Spinal cord (tissue), 10 donors: Measurements from ENCODE around the gene TBC1D10A. TPM values are rescaled to one million over a fixed set of nuclear protein-coding genes. Genes with fewer than 3 reads are reported as not detected.

ENCODE experiments used
- DNase-seq, 6 donors: peaks; one replicate each; pipeline versions ENCODE4 v3.0.0 to v3.0.0-alpha.2; 2013 to 2015; ENCODE audit warnings: low spot score in 6 of 6, low read depth in 4 of 6
- H3K27ac ChIP-seq: one replicate; pipeline ENCODE4 v1.5.1; 2013; ENCODE audit warnings: low read depth, low read length, control low read depth
- H3K27me3 ChIP-seq: one replicate; pipeline ENCODE4 v1.6.1; 2013; ENCODE audit warnings: low read length; ENCODE audit not compliant: control insufficient read depth, insufficient read depth
- H3K36me3 ChIP-seq: one replicate; pipeline ENCODE4 v1.6.1; 2013; ENCODE audit warnings: low read length; ENCODE audit not compliant: control insufficient read depth, insufficient read depth
- H3K4me1 ChIP-seq: one replicate; pipeline ENCODE4 v1.6.1; 2013; ENCODE audit warnings: low read length; ENCODE audit not compliant: control insufficient read depth, insufficient read depth
- H3K4me3 ChIP-seq: one replicate; pipeline ENCODE4 v1.5.1; 2013; ENCODE audit warnings: low read depth, low read length, control low read depth
- H3K9me3 ChIP-seq: one replicate; pipeline ENCODE4 v1.6.1; 2013; ENCODE audit warnings: low read length; ENCODE audit not compliant: control insufficient read depth, insufficient read depth
- WGBS: methylation state at CpG from one replicate; pipeline ENCODE4 v1.1.5; 2013; ENCODE audit warnings: missing lambda C conversion rate; ENCODE audit not compliant: insufficient coverage; 5-methylcytosine and 5-hydroxymethylcytosine counted together
- polyA plus RNA-seq, 2 donors: library from polyadenylated mRNA; unstranded; fragments of 120-200 nt; gene quantifications; one replicate each; pipeline ENCODE4 v1.2.1, GENCODE V29; 2013; ENCODE audit not compliant: insufficient read length in 2 of 2
- total RNA-seq, 2 donors: library from RNA; depleted of rRNA in 1 of 2; stranded (reverse); fragments of 120-200 nt in 1 of 2; fragments of >200 nt in 1 of 2; gene quantifications; one replicate each; pipeline versions ENCODE4 v1.2.3 to v1.2.4, GENCODE V29; 2013 to 2014
- donor health status: healthy.

Gene TBC1D10A
- total and polyA plus RNA-seq, 4 donors: 9.1 to 24.5 (median 17.2) TPM

DNA sequence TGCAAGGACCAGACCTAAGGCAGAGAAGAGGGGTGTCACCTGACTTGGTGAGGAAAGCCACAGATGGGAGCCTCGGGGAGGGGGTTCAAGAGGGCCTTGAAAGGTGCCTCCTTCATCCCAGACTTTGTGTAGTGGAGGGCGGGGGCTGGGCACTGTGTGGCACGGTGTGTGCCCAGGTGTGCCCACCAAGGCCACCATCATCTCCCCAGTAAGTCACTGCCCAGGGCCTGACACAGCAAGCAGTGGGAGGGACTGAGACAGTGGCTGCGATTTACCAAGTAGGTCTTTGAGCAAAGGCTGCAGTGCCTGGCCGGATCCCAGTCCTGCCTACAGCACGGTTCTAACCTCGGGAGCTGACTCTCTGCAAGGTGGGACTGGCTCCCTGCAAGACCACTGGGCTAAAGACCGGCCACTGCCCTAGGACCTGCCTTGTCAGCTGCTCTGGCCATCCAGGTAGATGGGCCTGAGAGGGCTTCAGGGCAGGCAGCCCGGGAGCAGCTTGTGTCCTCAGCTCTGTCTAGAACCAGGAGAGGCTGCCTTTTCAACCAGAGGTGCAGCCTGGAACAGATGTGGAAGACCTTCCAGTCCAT is 61.5 kb downstream of the TBC1D10A start:
- DNase-seq: no peak
- no peaks in the 10 kb centered on the region for H3K9me3 ChIP-seq
- WGBS: 92% methylated on average over 9 of the region's 9 CpGs
- no peak overlapping the region for H3K4me3 ChIP-seq
- H3K27ac ChIP-seq: no peak overlapping the region
- peaks cover 12% of the 10 kb centered on the region for H3K4me1 ChIP-seq
- H3K36me3 ChIP-seq: no peaks in the 10 kb centered on the region
- no peaks in the 10 kb centered on the region for H3K27me3 ChIP-seq

GRCh38 chr22:30263883-30264282 is 62.9 kb downstream of the TBC1D10A start:
- Histone ChIP-seq H3K27ac (no peak overlapping the region), H3K27me3 (no peaks in the 10 kb centered on the region), H3K36me3 (no peaks in the 10 kb centered on the region), H3K4me3 (no peak overlapping the region), H3K9me3 (no peaks in the 10 kb centered on the region), H3K4me1 (peaks cover 13% of the 10 kb centered on the region)
- DNase-seq: no peak
- 88% methylated on average over 17 of the region's 17 CpGs for WGBS

DNA sequence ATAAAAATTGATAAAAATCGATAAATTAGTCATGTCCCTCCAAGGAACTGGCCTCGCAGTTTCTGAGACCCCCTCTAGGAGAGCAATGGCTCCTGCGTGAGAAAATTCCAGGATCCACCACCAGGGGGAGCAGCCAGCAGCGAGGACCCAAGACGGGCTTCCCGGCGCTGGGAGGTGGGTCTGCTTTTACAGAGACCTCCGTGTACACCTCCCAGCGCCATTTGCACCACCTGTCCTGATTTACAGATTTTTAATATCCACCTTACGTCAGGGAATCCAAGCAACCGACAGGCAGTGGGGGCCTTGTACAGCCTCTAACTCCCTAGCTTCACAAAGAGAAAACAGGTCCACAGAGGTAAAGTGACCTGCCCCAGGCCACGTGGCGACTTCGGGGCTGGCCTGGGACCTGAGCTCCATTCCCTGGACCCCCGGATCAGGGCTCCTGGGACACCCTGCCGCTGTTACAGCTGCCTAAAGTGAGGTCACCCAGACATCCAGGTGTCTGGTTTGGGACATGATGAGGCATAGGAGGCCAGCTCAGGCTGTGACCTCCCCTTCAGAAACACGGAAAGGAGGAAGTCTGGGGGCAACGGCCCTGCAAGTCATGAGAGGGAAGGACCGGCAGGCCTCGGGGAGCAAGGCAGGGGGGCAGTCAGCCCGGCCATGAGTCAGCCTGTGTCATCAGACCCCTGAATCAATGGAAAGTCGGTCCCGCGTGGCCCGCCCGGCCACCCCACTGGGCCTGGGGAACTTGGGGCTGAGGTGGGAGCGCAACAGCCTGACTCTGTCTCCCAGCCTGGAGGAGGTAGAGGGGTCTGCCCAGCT is 63.6 kb downstream of the TBC1D10A start:
- Histone ChIP-seq H3K27me3 (no peaks in the 10 kb centered on the region), H3K9me3 (no peaks in the 10 kb centered on the region), H3K27ac (no peak overlapping the region), H3K4me1 (peaks cover 18% of the 10 kb centered on the region), H3K4me3 (no peak overlapping the region), H3K36me3 (no peaks in the 10 kb centered on the region)
- WGBS: 31% methylated on average over 22 of the region's 27 CpGs
- DNase-seq: peak in 5 of 6 donors; percentile 56 to 92 (median 60)

DNA sequence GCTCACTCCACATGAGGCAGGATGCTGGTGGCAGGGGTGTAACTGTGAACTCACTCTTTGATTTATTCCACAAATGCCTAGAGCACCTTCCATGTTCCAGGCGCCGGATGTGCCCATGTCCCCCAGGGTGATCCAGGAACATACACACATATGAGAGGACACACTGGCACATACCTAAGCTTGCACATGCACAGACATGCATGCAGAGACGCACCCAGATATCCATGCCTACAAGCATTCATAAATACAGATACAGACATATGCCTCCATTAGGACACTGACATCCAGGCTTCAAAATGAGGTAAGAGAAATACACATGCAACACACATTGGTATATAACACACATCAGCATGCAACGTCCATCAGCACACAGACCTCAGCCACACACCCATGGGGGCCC is 64.6 kb downstream of the TBC1D10A start:
- H3K27me3 ChIP-seq: no peaks in the 10 kb centered on the region
- H3K9me3 ChIP-seq: no peaks in the 10 kb centered on the region
- peaks cover 19% of the 10 kb centered on the region for H3K4me1 ChIP-seq
- H3K27ac ChIP-seq: no peak overlapping the region
- WGBS: 82% methylated on average over 4 of the region's 4 CpGs
- DNase-seq: no peak
- H3K36me3 ChIP-seq: no peaks in the 10 kb centered on the region
- no peak overlapping the region for H3K4me3 ChIP-seq

GRCh38 chr22:30261134-30261533 is 65.6 kb downstream of the TBC1D10A start:
- Histone ChIP-seq H3K36me3 (no peaks in the 10 kb centered on the region), H3K9me3 (no peaks in the 10 kb centered on the region), H3K4me3 (no peak overlapping the region), H3K4me1 (peaks cover 20% of the 10 kb centered on the region), H3K27me3 (peaks cover under 1% of the 10 kb centered on the region), H3K27ac (no peak overlapping the region)
- 86% methylated on average over 8 of the region's 8 CpGs for WGBS
- no peak for DNase-seq

- Histone ChIP-seq H3K27ac (no peak overlapping the region), H3K27me3 (peaks cover 2% of the 10 kb centered on the region), H3K36me3 (no peaks in the 10 kb centered on the region), H3K4me3 (no peak overlapping the region), H3K4me1 (peaks cover 23% of the 10 kb centered on the region), H3K9me3 (no peaks in the 10 kb centered on the region)
- DNase-seq: no peak
- whole genome bisulfite sequencing: 92% methylated on average over 6 of the region's 8 CpGs
Measured at GRCh38 chr22:30260682-30261081, 66.1 kb downstream of the TBC1D10A start.

- 88% methylated on average over 7 of the region's 11 CpGs for WGBS
- Histone ChIP-seq H3K27me3 (peaks cover 2% of the 10 kb centered on the region), H3K9me3 (no peaks in the 10 kb centered on the region), H3K4me3 (no peak overlapping the region), H3K27ac (no peak overlapping the region), H3K4me1 (peaks cover 23% of the 10 kb centered on the region), H3K36me3 (no peaks in the 10 kb centered on the region)
- DNase-seq: no peak
Measured at GRCh38 chr22:30260276-30260675, 66.5 kb downstream of the TBC1D10A start.

GRCh38 chr22:30254314-30254713 is 72.4 kb downstream of the TBC1D10A start:
- H3K9me3 ChIP-seq: no peaks in the 10 kb centered on the region
- no peaks in the 10 kb centered on the region for H3K36me3 ChIP-seq
- peaks cover 48% of the 10 kb centered on the region for H3K4me1 ChIP-seq
- H3K27ac ChIP-seq: no peak overlapping the region
- no peak overlapping the region for H3K4me3 ChIP-seq
- WGBS: 69% methylated on average over 6 of the region's 6 CpGs
- DNase-seq: no peak
- peaks cover 2% of the 10 kb centered on the region for H3K27me3 ChIP-seq

- WGBS: 17% methylated on average over 11 of the region's 22 CpGs
- peak overlapping the region; percentile 64 for H3K27ac ChIP-seq
- no peak overlapping the region for H3K4me3 ChIP-seq
- peaks cover 51% of the 10 kb centered on the region for H3K4me1 ChIP-seq
- H3K27me3 ChIP-seq: peaks cover 4% of the 10 kb centered on the region
- H3K9me3 ChIP-seq: no peaks in the 10 kb centered on the region
- no peaks in the 10 kb centered on the region for H3K36me3 ChIP-seq
- DNase-seq: peak in 2 of 6 donors; percentile 67 to 84
Measured at GRCh38 chr22:30253205-30253852, 73.4 kb downstream of the TBC1D10A start.
